Stimulated activated CD8-positive, alpha-beta memory T cell treated with anti-CD3 and anti-CD28 coated beads, Interleukin-7, amount 100 ng/mL, for 1 hour (primary cell): ENCODE results near the gene ERN1.

ENCODE experiments used
- DNase-seq, 2 donors: peaks; one replicate each; pipeline ENCODE4 v3.0.0-alpha.2; 2020; ENCODE audit warnings: low read depth in 2 of 2

ERN1 gene

GRCh38 chr17:64059756-64060155 lies 70.2 kb downstream of the ERN1 start:
- no peak for DNase-seq

- DNase-seq = no peak
Measured at GRCh38 chr17:64058621-64059020, 71.3 kb downstream of the ERN1 start.

GRCh38 chr17:64057701-64058263 lies 72.2 kb downstream of the ERN1 start:
- DNase-seq = no peak

- DNase-seq = no peak
Measured at GRCh38 chr17:64056269-64057005, 73.5 kb downstream of the ERN1 start.

- no peak for DNase-seq
Measured at GRCh38 chr17:64055183-64056142, 74.5 kb downstream of the ERN1 start.

- DNase-seq = no peak
Measured at GRCh38 chr17:64054304-64054703, 75.6 kb downstream of the ERN1 start.

GRCh38 chr17:64053101-64053500 lies 76.8 kb downstream of the ERN1 start:
- DNase-seq = no peak

- no peak for DNase-seq
Measured at GRCh38 chr17:64051153-64051552, 78.8 kb downstream of the ERN1 start.

- no peak for DNase-seq
Measured at GRCh38 chr17:64048805-64049204, 81.1 kb downstream of the ERN1 start.

GRCh38 chr17:64045176-64045575 lies 84.8 kb downstream of the ERN1 start:
- no peak for DNase-seq

GRCh38 chr17:64042700-64043485 lies 87.1 kb downstream of the ERN1 start:
- no peak for DNase-seq

GRCh38 chr17:64041912-64042311 lies 88.0 kb downstream of the ERN1 start:
- no peak for DNase-seq

- no peak for DNase-seq
Measured at GRCh38 chr17:64040206-64040605, 89.7 kb downstream of the ERN1 start.

- no peak for DNase-seq
Measured at GRCh38 chr17:64039106-64039400, 90.9 kb downstream of the ERN1 start.

GRCh38 chr17:64038331-64039105 lies 91.4 kb downstream of the ERN1 start:
- no peak for DNase-seq

GRCh38 chr17:64037802-64038201 lies 92.1 kb downstream of the ERN1 start:
- DNase-seq = no peak

- DNase-seq = no peak
Measured at GRCh38 chr17:64037180-64037579, 92.8 kb downstream of the ERN1 start.

- DNase-seq = no peak
Measured at GRCh38 chr17:64036198-64036922, 93.6 kb downstream of the ERN1 start.

GRCh38 chr17:64032081-64032480 lies 97.9 kb downstream of the ERN1 start:
- DNase-seq = no peak

- peak; percentile 41 to 57 for DNase-seq
Measured at GRCh38 chr17:64028874-64029464, 101.0 kb downstream of the ERN1 start.
